ENCODE measurements around the gene TRAPPC6A. TPM values are rescaled to one million over a fixed set of nuclear protein-coding genes. Genes with fewer than 3 reads are reported as not detected.

Gene TRAPPC6A
- total and polyA plus RNA-seq, 5 donors from 2014 or later, result 54.7 to 182 (median 164) TPM

- Histone ChIP-seq H3K4me3 (ENCODE audit: low read depth, low read length) (no peak overlapping the region), H3K27me3 (ENCODE audit: control insufficient read depth, insufficient read depth, low read length) (no peaks in the 10 kb centered on the region), H3K36me3 (ENCODE audit: control insufficient read depth, insufficient read depth, low read length) (peaks cover 4% of the 10 kb centered on the region), H3K9me3 (ENCODE audit: control insufficient read depth in 2 of 2, low read length in 2 of 2) (no peaks in the 10 kb centered on the region), H3K27ac (ENCODE audit: insufficient read depth, low read length, poor library complexity, severe bottlenecking) (no peak overlapping the region), H3K4me1 (ENCODE audit: control insufficient read depth, insufficient read depth, low read length, poor library complexity, severe bottlenecking) (no peaks in the 10 kb centered on the region)
- Mint-ChIP-seq H3K27me3 (no peaks in the 10 kb centered on the region), H3K4me1 (peaks cover 0 to 11% (median 4%) of the 10 kb centered on the region in 4 donors), H3K27ac (peak overlapping the region in 2 of 3 donors; percentile 29 to 81), H3K4me3 (no peak overlapping the region), H3K36me3 (no peaks in the 10 kb centered on the region), H3K9me3 (no peaks in the 10 kb centered on the region)
- ATAC-seq (ENCODE audit: low read depth in 2 of 2), result no peak
- no peak for DNase-seq
These were observed 40.8 kb downstream of the TRAPPC6A start for GRCh38 chr19:45137179-45137761.

- Mint-ChIP-seq H3K4me3 (no peak overlapping the region), H3K4me1 (peaks cover 2 to 14% (median 7%) of the 10 kb centered on the region in 4 donors), H3K36me3 (no peaks in the 10 kb centered on the region), H3K27ac (no peak overlapping the region), H3K9me3 (no peaks in the 10 kb centered on the region), H3K27me3 (no peaks in the 10 kb centered on the region)
- no peak overlapping the region for H3K27ac ChIP-seq (ENCODE audit: insufficient read depth, low read length, poor library complexity, severe bottlenecking)
- H3K4me1 ChIP-seq (ENCODE audit: control insufficient read depth, insufficient read depth, low read length, poor library complexity, severe bottlenecking), result no peaks in the 10 kb centered on the region
- no peaks in the 10 kb centered on the region for H3K9me3 ChIP-seq (ENCODE audit: control insufficient read depth in 2 of 2, low read length in 2 of 2)
- H3K36me3 ChIP-seq (ENCODE audit: control insufficient read depth, insufficient read depth, low read length), result peaks cover 4% of the 10 kb centered on the region
- DNase-seq (no peak), ATAC-seq (ENCODE audit: low read depth in 2 of 2) (no peak)
- no peak overlapping the region for H3K4me3 ChIP-seq (ENCODE audit: low read depth, low read length)
- no peaks in the 10 kb centered on the region for H3K27me3 ChIP-seq (ENCODE audit: control insufficient read depth, insufficient read depth, low read length)
These were observed 41.4 kb downstream of the TRAPPC6A start for GRCh38 chr19:45136507-45137178.

GRCh38 chr19:45135176-45135885, 42.7 kb downstream of the TRAPPC6A start:
- Histone ChIP-seq H3K9me3 (ENCODE audit: control insufficient read depth in 2 of 2, low read length in 2 of 2) (no peaks in the 10 kb centered on the region), H3K27me3 (ENCODE audit: control insufficient read depth, insufficient read depth, low read length) (no peaks in the 10 kb centered on the region), H3K4me1 (ENCODE audit: control insufficient read depth, insufficient read depth, low read length, poor library complexity, severe bottlenecking) (no peaks in the 10 kb centered on the region), H3K27ac (ENCODE audit: insufficient read depth, low read length, poor library complexity, severe bottlenecking) (no peak overlapping the region), H3K4me3 (ENCODE audit: low read depth, low read length) (no peak overlapping the region), H3K36me3 (ENCODE audit: control insufficient read depth, insufficient read depth, low read length) (no peaks in the 10 kb centered on the region)
- no peak overlapping the region for H3K27ac Mint-ChIP-seq
- no peaks in the 10 kb centered on the region for H3K27me3 Mint-ChIP-seq
- ATAC-seq (ENCODE audit: low read depth in 2 of 2), result no peak
- DNase-seq, result no peak
- peaks cover 4 to 14% (median 8%) of the 10 kb centered on the region in 4 donors for H3K4me1 Mint-ChIP-seq
- no peaks in the 10 kb centered on the region for H3K9me3 Mint-ChIP-seq
- no peaks in the 10 kb centered on the region for H3K36me3 Mint-ChIP-seq
- no peak overlapping the region for H3K4me3 Mint-ChIP-seq

- Mint-ChIP-seq H3K27me3 (no peaks in the 10 kb centered on the region), H3K27ac (peak overlapping the region in 1 of 3 donors; percentile 17), H3K9me3 (no peaks in the 10 kb centered on the region), H3K4me3 (no peak overlapping the region), H3K36me3 (no peaks in the 10 kb centered on the region), H3K4me1 (peaks cover 4 to 14% (median 8%) of the 10 kb centered on the region in 4 donors)
- DNase-seq (no peak), ATAC-seq (ENCODE audit: low read depth in 2 of 2) (no peak)
- H3K27me3 ChIP-seq (ENCODE audit: control insufficient read depth, insufficient read depth, low read length), result no peaks in the 10 kb centered on the region
- no peak overlapping the region for H3K27ac ChIP-seq (ENCODE audit: insufficient read depth, low read length, poor library complexity, severe bottlenecking)
- H3K4me3 ChIP-seq (ENCODE audit: low read depth, low read length), result no peak overlapping the region
- no peaks in the 10 kb centered on the region for H3K9me3 ChIP-seq (ENCODE audit: control insufficient read depth in 2 of 2, low read length in 2 of 2)
- H3K36me3 ChIP-seq (ENCODE audit: control insufficient read depth, insufficient read depth, low read length), result no peaks in the 10 kb centered on the region
- H3K4me1 ChIP-seq (ENCODE audit: control insufficient read depth, insufficient read depth, low read length, poor library complexity, severe bottlenecking), result no peaks in the 10 kb centered on the region
These were observed 44.4 kb downstream of the TRAPPC6A start for GRCh38 chr19:45133661-45134060.

- H3K4me3 Mint-ChIP-seq, result no peak overlapping the region
- peak in 1 of 3 donors; percentile 13 for DNase-seq
- peak overlapping the region in 1 of 3 donors; percentile 62 for H3K27ac Mint-ChIP-seq
These were observed 47.0 kb downstream of the TRAPPC6A start for GRCh38 chr19:45130888-45131615.

GRCh38 chr19:45130236-45130635, 47.8 kb downstream of the TRAPPC6A start:
- no peak overlapping the region for H3K4me3 ChIP-seq (ENCODE audit: low read depth, low read length)
- Mint-ChIP-seq H3K4me3 (no peak overlapping the region), H3K9me3 (no peaks in the 10 kb centered on the region), H3K27me3 (no peaks in the 10 kb centered on the region), H3K4me1 (peaks cover 6 to 21% (median 11%) of the 10 kb centered on the region in 4 donors), H3K27ac (no peak overlapping the region), H3K36me3 (no peaks in the 10 kb centered on the region)
- ATAC-seq (ENCODE audit: low read depth in 2 of 2), result no peak
- H3K4me1 ChIP-seq (ENCODE audit: control insufficient read depth, insufficient read depth, low read length, poor library complexity, severe bottlenecking), result peaks cover 4% of the 10 kb centered on the region
- no peak overlapping the region for H3K27ac ChIP-seq (ENCODE audit: insufficient read depth, low read length, poor library complexity, severe bottlenecking)
- DNase-seq, result no peak
- no peaks in the 10 kb centered on the region for H3K27me3 ChIP-seq (ENCODE audit: control insufficient read depth, insufficient read depth, low read length)
- H3K36me3 ChIP-seq (ENCODE audit: control insufficient read depth, insufficient read depth, low read length), result no peaks in the 10 kb centered on the region
- H3K9me3 ChIP-seq (ENCODE audit: control insufficient read depth in 2 of 2, low read length in 2 of 2), result no peaks in the 10 kb centered on the region

More at GRCh38 chr19:45130888-45131615, 47.0 kb downstream of the TRAPPC6A start:
- Histone ChIP-seq H3K27me3 (ENCODE audit: control insufficient read depth, insufficient read depth, low read length) (no peaks in the 10 kb centered on the region), H3K36me3 (ENCODE audit: control insufficient read depth, insufficient read depth, low read length) (no peaks in the 10 kb centered on the region), H3K4me1 (ENCODE audit: control insufficient read depth, insufficient read depth, low read length, poor library complexity, severe bottlenecking) (no peaks in the 10 kb centered on the region), H3K9me3 (ENCODE audit: control insufficient read depth in 2 of 2, low read length in 2 of 2) (no peaks in the 10 kb centered on the region), H3K27ac (ENCODE audit: insufficient read depth, low read length, poor library complexity, severe bottlenecking) (no peak overlapping the region), H3K4me3 (ENCODE audit: low read depth, low read length) (no peak overlapping the region)
- peaks cover 2 to 14% (median 9%) of the 10 kb centered on the region in 4 donors for H3K4me1 Mint-ChIP-seq
- ATAC-seq (ENCODE audit: low read depth in 2 of 2), result no peak
- no peaks in the 10 kb centered on the region for H3K27me3 Mint-ChIP-seq
- H3K36me3 Mint-ChIP-seq, result no peaks in the 10 kb centered on the region
- no peaks in the 10 kb centered on the region for H3K9me3 Mint-ChIP-seq

GRCh38 chr19:45128806-45129205, 49.2 kb downstream of the TRAPPC6A start:
- Mint-ChIP-seq H3K36me3 (no peaks in the 10 kb centered on the region), H3K27ac (peak overlapping the region in 1 of 3 donors; percentile 11), H3K27me3 (no peaks in the 10 kb centered on the region), H3K4me1 (peaks cover 6 to 22% (median 12%) of the 10 kb centered on the region in 4 donors), H3K9me3 (no peaks in the 10 kb centered on the region), H3K4me3 (no peak overlapping the region)
- Histone ChIP-seq H3K27me3 (ENCODE audit: control insufficient read depth, insufficient read depth, low read length) (no peaks in the 10 kb centered on the region), H3K4me3 (ENCODE audit: low read depth, low read length) (no peak overlapping the region), H3K27ac (ENCODE audit: insufficient read depth, low read length, poor library complexity, severe bottlenecking) (no peak overlapping the region), H3K4me1 (ENCODE audit: control insufficient read depth, insufficient read depth, low read length, poor library complexity, severe bottlenecking) (peaks cover 4% of the 10 kb centered on the region), H3K36me3 (ENCODE audit: control insufficient read depth, insufficient read depth, low read length) (no peaks in the 10 kb centered on the region), H3K9me3 (ENCODE audit: control insufficient read depth in 2 of 2, low read length in 2 of 2) (no peaks in the 10 kb centered on the region)
- no peak for DNase-seq
- ATAC-seq (ENCODE audit: low read depth in 2 of 2), result no peak

Data from CD4-positive, CD25-positive, alpha-beta regulatory T cell (primary cell).